ENCODE measurements around the gene C1orf21. TPM values are rescaled to one million over a fixed set of nuclear protein-coding genes. Genes with fewer than 3 reads are reported as not detected.

C1orf21 gene
- total and polyA plus RNA-seq, 2 of the 4 experiments (the other 2 are of a cell fraction), result 6.4 to 9.9 TPM

DNA sequence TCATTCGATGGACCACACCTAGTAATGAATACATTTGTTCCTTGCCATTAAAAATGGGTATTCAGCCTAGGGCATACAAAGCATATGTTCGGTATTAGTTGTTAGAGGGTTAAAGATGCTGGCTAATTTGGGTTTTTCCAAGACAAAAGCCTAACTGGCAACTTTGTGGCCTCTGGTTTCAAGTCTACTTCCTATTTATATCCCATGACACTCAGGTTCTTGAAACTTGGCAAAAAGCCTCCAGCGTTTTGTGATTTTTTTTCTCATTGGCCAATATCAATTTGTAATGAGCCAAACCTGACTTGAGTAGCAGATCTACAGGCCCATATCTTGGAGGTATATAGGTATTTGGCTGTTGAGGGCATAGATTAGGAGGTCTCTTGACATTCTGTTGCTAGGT, 75.3 kb downstream of the C1orf21 start:
- Histone ChIP-seq H3K36me3 (ENCODE audit: control insufficient read depth, insufficient read depth, low read length) (no peaks in the 10 kb centered on the region), H3K4me3 (ENCODE audit: insufficient read depth, low read depth, low read length) (no peak overlapping the region), H2BK15ac (ENCODE audit: low read depth, low read length) (no peak overlapping the region), H3K9ac (ENCODE audit: low read depth, low read length) (no peak overlapping the region), H3K4me2 (ENCODE audit: low read depth, low read length) (no peak overlapping the region), H3K9me1 (ENCODE audit: insufficient read depth, low read length) (no peaks in the 10 kb centered on the region; the same call in 1 of the 2 replicates), H3K14ac (replicated peaks; ENCODE audit: low read depth, low read length) (no peak overlapping the region), H3K23ac (ENCODE audit: low read depth, low read length) (no peak overlapping the region), H4K8ac (ENCODE audit: low read depth in 2 of 2, low read length in 2 of 2) (no peak overlapping the region), H2AK5ac (ENCODE audit: low read depth, low read length) (no peak overlapping the region), H4K91ac (ENCODE audit: insufficient read depth, low read depth, low read length) (no peak overlapping the region), H2BK5ac (ENCODE audit: low read depth, low read length, poor library complexity, severe bottlenecking) (no peak overlapping the region), H3K79me1 (ENCODE audit: low read depth in 1 of 2, low read length in 2 of 2) (peaks cover 3 to 10% of the 10 kb centered on the region in 2 experiments; a peak in 1 of 4 replicates), H2AK9ac (replicated peaks; ENCODE audit: low read depth, low read length, poor library complexity) (no peak overlapping the region), H3K4me1 (ENCODE audit: control insufficient read depth, insufficient read depth, low read length) (peaks cover 6% of the 10 kb centered on the region), H3K18ac (ENCODE audit: low read depth, low read length) (no peak overlapping the region), H3K9me3 (ENCODE audit: control insufficient read depth, insufficient read depth, low read length) (no peaks in the 10 kb centered on the region), H2BK120ac (ENCODE audit: low read depth, low read length) (no peak overlapping the region), H3K56ac (ENCODE audit: extremely low read depth, insufficient read depth, low read length) (no peak overlapping the region), H3K4ac (ENCODE audit: low read depth, low read length) (no peak overlapping the region), H3K27ac (ENCODE audit: insufficient read depth, low read length) (no peak overlapping the region), H4K5ac (ENCODE audit: low read depth, low read length) (no peak overlapping the region), H4K20me1 (ENCODE audit: insufficient read depth, low read length) (no peaks in the 10 kb centered on the region), H3K27me3 (ENCODE audit: control insufficient read depth, insufficient read depth, low read length) (no peaks in the 10 kb centered on the region), H2BK20ac (ENCODE audit: low read depth, low read length) (no peak overlapping the region), H2AFZ (replicated peaks; ENCODE audit: low read length, poor library complexity) (no peak overlapping the region)
- no peak for TF ChIP-seq RFX5 (IDR thresholded peaks at IDR 0.05; ENCODE audit: low read depth, low read length)
- TF ChIP-seq MAZ (IDR thresholded peaks at IDR 0.05; ENCODE audit: borderline replicate concordance, low read depth, low read length), result no peak
- TF ChIP-seq, protein P1, sequence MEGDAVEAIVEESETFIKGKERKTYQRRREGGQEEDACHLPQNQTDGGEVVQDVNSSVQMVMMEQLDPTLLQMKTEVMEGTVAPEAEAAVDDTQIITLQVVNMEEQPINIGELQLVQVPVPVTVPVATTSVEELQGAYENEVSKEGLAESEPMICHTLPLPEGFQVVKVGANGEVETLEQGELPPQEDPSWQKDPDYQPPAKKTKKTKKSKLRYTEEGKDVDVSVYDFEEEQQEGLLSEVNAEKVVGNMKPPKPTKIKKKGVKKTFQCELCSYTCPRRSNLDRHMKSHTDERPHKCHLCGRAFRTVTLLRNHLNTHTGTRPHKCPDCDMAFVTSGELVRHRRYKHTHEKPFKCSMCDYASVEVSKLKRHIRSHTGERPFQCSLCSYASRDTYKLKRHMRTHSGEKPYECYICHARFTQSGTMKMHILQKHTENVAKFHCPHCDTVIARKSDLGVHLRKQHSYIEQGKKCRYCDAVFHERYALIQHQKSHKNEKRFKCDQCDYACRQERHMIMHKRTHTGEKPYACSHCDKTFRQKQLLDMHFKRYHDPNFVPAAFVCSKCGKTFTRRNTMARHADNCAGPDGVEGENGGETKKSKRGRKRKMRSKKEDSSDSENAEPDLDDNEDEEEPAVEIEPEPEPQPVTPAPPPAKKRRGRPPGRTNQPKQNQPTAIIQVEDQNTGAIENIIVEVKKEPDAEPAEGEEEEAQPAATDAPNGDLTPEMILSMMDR (conservative IDR thresholded peaks at IDR 0.05; ENCODE audit: low read depth, low read length), result no peak
- TF ChIP-seq, protein P2, sequence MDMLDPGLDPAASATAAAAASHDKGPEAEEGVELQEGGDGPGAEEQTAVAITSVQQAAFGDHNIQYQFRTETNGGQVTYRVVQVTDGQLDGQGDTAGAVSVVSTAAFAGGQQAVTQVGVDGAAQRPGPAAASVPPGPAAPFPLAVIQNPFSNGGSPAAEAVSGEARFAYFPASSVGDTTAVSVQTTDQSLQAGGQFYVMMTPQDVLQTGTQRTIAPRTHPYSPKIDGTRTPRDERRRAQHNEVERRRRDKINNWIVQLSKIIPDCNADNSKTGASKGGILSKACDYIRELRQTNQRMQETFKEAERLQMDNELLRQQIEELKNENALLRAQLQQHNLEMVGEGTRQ (IDR thresholded peaks at IDR 0.05; ENCODE audit: low read depth, low read length), result no peak
- no peak for TF ChIP-seq MXI1 (IDR thresholded peaks at IDR 0.05; ENCODE audit: borderline replicate concordance, low read depth, low read length)
- TF ChIP-seq SMC3 (IDR thresholded peaks at IDR 0.05; ENCODE audit: low read depth, low read length), result no peak
- no CpG with 5 or more reads among the region's 3 CpGs for WGBS, 2 experiments (ENCODE audit: extremely low coverage in 2 of 2, insufficient read length in 1 of 2)
- in situ Hi-C loops (cut with MboI; ENCODE audit: low sequenced_read_pairs), result no loop called here
- ChIA-PET CTCF (no interaction called here), POLR2A (ENCODE audit: unreplicated experiment) (no interaction called here)
- ATAC-seq (ENCODE audit: low read depth) (no peak), DNase-seq (no peak)
- intact Hi-C loops (cut with micrococcal nuclease), result no loop called here
- dilution Hi-C loops (cut with HindIII; ENCODE audit: low sequenced_read_pairs, unreplicated experiment), result no loop called here
- no TSS peak for BruUV-seq (replicated peaks)
